GM19239 (cell line): ENCODE measurements around the gene LTBP2.

Experiments
- DNase-seq: peaks from one replicate; pipeline ENCODE4 v3.0.0; 2011; ENCODE audit warnings: low spot score; ENCODE audit not compliant: insufficient read length
- FAIRE-seq: peaks from 2 replicates; lab custom pipeline; 2011; peaks lifted over from hg19 to GRCh38; lab: Jason Lieb, UNC

Gene LTBP2

GRCh38 chr14:74516451-74517160 is 95.4 kb downstream of the LTBP2 start:
- no peak for FAIRE-seq
- no peak for DNase-seq

GRCh38 chr14:74515891-74516412 is 96.1 kb downstream of the LTBP2 start:
- DNase-seq: no peak
- FAIRE-seq: no peak

DNA sequence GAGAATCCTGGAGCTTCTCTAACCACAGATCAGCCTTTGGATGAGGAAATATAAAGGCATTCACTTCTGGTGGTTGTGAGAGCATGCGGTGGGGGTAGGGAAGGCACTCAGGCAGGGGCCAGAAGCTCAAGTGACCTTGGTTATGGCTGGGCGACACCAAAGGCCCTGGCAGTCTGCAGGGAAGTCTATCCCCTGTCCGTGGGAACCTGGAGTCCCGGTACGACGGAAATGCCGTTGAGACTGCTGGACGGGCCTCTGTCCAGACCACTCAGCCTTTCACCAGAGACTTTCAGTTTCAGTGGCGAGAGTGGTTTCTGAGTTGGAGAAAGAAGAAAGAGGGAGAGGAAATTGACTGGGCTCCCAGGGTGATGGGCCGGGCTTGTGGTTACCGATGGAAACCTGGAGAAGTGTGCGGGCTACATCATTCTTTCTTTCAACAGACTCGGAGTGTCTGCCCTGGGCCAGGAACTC is 97.5 kb downstream of the LTBP2 start:
- FAIRE-seq (no peak), DNase-seq (no peak)

DNA sequence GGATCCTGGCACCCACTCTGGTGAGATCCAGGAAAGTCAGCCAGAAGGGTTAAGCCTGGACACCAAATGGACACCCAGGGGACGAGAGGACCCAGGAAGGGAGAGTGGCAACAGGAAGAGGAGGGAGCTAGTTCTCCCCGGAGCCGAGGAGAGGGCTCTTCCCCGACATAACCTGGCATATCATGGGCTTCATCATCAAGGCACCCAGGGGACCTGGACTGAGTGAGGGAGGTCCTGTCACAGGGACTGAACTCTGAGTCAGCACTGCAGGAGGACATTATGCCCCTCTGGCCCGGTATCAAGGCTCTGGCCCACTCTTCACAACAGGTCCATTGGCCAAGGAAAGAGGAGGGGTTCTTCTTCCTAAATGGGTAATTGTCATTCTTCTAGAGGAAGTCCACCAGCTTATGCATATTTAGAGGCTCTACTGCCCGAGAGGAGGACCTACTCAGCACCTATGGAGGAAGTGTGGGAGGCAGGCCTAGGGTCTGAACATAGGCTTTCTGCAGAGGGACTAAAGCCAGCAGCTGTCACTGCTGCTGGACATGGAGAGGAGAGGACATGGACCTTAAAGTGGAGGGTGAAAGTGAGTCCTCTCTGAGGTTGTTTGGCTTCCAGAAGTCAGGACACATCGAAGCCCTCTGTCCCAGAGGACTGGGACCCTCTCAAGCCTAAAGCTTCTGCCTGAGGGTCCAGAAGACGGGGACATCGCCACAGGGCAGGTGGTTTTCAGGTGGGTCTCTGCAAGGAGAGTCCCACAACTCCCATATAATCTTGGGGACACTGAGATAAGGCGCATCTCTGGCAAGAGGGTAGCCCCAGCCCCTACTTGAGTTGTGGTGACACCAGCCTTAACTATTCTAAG is 99.8 kb downstream of the LTBP2 start:
- FAIRE-seq: no peak

GRCh38 chr14:74510959-74511409 is 101.1 kb downstream of the LTBP2 start:
- FAIRE-seq (no peak), DNase-seq (no peak)

More for the DNA sequence above, 99.8 kb downstream of the LTBP2 start:
- DNase-seq: no peak

GRCh38 chr14:74510223-74510931 is 101.7 kb downstream of the LTBP2 start:
- FAIRE-seq: no peak

GRCh38 chr14:74509587-74510222 is 102.3 kb downstream of the LTBP2 start:
- FAIRE-seq (no peak), DNase-seq (no peak)

More at GRCh38 chr14:74510223-74510931, 101.7 kb downstream of the LTBP2 start:
- DNase-seq: no peak

- no peak for FAIRE-seq
- no peak for DNase-seq
These were observed 103.1 kb downstream of the LTBP2 start for GRCh38 chr14:74508844-74509428.

DNA sequence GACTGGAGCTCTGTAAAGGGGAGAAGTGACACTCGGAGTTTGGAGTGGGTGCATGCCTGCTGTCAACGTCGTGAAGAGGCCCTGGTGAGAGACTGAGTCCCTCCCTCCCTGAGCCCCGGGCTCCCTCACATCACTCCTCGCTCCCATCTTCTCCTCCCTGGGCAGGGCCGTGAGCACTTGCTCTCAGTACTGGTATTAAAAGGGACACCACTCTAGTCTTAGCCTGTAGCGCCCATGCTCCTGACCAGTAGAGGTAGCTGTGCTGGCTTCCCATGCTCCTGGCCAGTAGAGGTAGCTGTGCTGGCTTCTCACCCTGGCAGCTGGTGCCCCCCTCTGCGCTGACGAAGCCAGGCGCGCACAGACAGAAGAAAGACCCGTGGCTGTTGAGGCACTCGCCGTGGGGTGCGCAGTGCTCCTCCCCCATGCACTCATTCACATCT is 103.7 kb downstream of the LTBP2 start:
- no peak for FAIRE-seq
- DNase-seq: no peak

DNA sequence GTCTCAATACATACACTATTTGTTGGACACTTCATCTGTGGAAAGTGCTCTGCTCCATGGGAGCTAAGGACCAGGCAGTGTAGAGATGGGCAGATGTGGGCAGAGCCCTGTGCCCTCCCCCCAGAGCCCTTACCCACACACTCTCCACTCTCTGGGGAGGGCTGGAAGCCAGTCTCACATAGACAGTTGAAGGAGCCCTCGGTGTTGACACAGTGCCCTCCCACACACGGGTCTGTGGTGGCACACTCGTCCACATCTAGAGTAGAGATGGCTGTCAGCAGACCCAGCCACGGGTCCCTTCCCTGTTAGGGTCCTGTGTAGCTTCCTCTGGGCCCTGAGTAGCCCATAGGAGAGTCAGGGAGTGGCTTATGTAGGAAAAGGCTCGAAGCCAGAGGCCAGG is 104.2 kb downstream of the LTBP2 start:
- no peak for DNase-seq
- FAIRE-seq: no peak

DNA sequence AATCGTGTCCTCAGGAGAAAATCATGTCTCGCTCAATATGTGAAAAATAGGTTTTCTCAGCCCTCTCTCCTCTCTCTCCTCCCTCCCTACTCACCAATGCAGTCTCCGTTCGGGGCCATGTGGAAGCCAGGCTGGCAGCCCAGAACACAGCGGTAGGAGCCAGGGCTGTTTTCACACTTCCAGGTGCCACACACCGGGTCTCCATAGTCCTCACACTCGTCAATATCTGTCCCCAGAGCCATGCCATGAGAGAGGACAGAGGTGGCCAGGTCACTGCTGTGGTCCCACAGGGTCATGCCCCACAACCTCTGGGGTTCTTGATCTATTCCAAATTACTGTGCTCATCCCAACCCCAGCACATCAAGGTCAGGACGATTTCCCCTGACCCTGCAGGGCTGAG is 105.0 kb downstream of the LTBP2 start:
- DNase-seq (no peak), FAIRE-seq (no peak)

GRCh38 chr14:74506411-74506851 is 105.6 kb downstream of the LTBP2 start:
- no peak for DNase-seq

GRCh38 chr14:74505831-74506230 is 106.2 kb downstream of the LTBP2 start:
- DNase-seq: no peak
- no peak for FAIRE-seq

More at GRCh38 chr14:74506411-74506851, 105.6 kb downstream of the LTBP2 start:
- no peak for FAIRE-seq

- DNase-seq (no peak), FAIRE-seq (no peak)
These were observed 106.9 kb downstream of the LTBP2 start for GRCh38 chr14:74504874-74505720.

DNA sequence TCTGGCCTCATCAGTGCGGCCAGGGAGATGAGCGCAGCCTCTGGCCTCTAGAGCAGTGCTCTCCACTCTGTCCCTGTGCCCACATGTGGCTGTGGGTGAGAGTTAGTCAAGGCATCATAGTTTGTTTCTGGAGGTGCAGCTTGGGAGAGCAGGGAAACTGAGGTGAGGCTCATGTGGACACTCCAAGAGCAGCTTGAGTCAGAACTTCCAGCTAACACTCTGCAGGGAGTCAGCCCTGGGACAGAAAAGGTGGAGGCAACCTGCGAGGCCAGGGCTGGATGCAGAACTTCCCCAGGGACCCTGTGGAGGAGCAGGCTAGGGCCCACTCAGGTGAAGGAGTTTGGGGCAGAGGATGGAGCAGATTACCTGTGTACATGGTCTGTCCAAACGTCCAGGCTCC is 107.6 kb downstream of the LTBP2 start:
- no peak for DNase-seq
- no peak for FAIRE-seq

DNA sequence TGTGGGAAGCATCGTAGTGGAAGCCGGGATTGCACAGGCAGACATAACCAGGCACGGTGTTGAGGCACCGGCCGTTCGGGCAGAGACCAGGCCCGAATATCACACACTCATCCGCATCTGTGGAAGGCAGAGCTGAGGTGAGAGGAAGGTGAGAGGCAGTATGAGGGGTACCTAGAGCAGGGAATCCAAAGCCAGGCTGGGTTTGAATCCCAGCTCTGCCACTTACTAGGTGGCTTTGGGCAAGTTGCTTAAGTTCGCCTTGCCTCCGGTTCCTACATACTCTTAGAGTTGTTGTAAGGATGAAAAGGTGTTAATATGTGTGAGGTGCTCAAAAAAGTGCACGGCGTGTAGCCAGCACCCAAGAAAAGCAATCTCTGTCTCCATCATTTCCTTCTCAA is 108.1 kb downstream of the LTBP2 start:
- no peak for DNase-seq

GRCh38 chr14:74503291-74503937 is 108.6 kb downstream of the LTBP2 start:
- FAIRE-seq: no peak

More for the DNA sequence above, 108.1 kb downstream of the LTBP2 start:
- no peak for FAIRE-seq

More at GRCh38 chr14:74503291-74503937, 108.6 kb downstream of the LTBP2 start:
- DNase-seq: no peak
